CD4-positive, alpha-beta T cell treated with Interleukin-1 beta for 1 hour (primary cell): ENCODE results near the gene DCTN5.
"Not testable (repeated sequence)": the region's sequence is repeated elsewhere in the genome, so short reads cannot be mapped to it uniquely, and the experiment has no call there.

ENCODE experiments used
- DNase-seq, 2 donors: peaks; one replicate each; pipeline ENCODE4 v3.0.0-alpha.2; 2020 to 2022

DCTN5 gene

DNA sequence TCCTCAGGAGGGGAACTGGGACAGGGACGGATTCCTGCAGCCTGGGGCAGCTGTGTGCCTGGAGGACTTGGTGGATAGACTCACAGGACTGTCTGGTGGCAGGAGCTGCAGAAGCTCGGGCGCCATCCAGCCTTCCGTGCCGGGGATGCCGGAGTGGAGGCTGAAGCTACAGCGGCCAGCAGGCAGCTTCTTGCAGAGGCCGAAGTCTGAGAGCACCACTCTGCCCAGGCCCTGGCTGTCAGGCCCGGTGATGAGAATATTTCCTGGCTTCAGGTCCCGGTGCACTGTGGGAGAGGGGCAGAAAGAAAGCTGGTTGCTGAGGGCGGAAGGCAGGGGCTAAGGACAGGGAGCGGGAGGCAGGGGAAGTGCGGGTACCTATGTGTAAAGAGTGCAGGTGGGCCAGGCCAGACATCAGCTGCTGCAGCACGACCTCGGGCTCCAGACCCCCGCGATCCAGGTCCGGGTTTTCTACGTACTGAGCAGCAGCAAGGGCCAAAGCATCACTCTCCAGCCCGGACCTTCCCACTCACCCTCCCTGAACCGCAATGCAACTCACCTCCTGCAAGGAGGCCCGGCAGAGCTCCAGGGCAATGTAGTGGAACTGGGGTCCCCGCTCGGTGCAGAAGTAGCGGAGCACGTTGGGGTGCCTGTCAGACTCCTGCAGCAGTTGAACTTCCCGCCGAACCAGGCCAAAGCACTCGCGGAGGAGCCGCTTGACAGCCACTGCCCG, 53.5 kb downstream of the DCTN5 start:
- DNase-seq = no peak

DNA sequence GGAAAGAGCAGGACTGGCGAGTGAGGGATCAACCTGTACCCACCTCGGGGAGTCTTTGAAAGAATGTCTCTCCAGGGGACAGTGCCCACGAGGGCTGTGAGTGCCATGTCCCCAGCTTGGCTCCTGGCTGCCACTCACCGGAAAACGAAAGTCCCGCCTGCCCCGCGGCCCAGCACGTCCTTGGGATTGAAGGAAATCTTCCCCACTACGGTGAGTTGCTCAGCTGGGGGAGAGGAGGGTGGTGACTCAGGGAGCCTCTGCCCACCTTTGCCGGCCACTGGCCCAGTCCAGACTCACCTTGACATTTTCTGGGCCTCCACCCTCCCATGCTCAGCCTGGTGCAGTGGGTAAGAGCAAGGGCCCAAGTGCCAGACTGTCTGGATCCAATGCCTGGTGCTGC, 54.5 kb downstream of the DCTN5 start:
- DNase-seq = no peak

DNA sequence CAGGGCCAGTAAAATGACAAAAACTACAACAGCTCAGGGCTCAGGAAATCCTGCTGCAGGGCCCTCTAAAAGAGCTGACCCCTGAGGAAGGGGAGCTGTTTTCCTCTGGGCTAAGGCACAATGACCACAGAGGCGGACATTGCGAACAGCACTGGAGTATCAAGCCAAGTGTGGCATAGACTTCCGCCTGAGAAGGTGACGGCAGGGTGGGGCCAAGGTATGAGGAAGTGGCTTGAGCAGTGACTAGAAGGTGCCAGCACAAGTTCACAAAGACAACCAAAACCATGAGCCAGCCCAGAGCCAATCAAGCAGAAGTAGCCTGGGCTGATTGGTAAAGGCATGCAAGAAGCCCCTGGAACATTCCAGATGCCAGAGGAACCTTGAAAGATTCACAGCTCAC, 57.8 kb downstream of the DCTN5 start:
- peak; percentile 23 to 28 for DNase-seq

DNA sequence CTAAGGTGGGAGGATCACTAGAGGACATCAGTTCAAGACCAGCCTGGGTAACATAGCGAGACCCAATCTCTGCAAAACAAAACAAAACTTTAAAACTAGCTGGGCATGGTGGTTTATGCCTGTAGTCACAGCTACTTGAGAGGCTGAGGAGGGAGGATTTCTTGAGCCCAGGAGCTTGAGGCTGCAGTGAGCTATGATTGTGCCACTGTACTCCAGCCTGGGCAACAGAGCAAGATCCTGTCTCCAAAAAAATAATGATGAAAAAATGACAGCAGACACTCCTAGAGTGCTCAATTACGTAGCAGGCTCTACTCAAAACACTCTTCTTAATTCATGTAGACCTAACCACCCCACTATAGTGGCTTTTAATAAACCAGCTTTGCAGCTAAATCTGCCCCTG, 58.8 kb downstream of the DCTN5 start:
- DNase-seq = no peak

DNA sequence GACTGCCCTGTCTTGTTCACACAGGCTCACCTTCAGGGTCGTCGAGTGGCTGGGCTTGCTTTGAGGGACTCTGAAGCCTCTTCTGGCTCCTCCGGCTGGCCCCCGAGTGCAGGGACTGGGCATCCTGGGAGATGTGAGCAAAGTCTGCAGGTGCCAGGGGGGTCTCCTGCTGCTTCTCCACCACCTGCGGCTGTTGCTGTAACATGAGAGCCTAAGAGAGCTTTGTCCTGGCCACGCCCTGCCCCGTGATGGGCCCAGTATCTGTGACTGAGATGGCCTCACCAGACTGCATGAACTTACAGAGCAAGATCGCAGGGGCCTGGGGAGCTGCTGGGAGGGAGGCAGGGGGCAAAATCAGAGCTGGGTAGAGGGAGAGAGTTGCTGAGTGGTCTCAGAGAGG, 59.2 kb downstream of the DCTN5 start:
- DNase-seq = no peak

DNA sequence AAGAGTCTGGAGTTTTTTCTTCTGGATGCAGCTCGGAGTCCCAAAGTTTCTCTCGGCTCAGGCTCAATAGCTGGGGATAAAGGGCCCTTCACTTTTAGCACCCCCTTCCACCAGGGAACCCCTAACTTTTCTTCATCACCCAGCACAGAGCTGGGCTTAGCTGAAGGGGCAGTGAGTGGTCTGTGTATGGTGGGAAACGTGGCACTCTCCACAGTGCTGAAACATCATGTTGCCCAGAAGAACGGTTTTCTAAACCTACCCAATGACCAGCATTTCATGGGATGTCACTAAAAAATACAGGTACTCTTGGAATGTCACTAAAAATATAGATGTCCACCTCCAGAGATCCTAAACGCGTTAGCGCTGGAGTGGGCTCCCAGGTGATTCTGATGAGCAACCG, 59.8 kb downstream of the DCTN5 start:
- DNase-seq = no peak

DNA sequence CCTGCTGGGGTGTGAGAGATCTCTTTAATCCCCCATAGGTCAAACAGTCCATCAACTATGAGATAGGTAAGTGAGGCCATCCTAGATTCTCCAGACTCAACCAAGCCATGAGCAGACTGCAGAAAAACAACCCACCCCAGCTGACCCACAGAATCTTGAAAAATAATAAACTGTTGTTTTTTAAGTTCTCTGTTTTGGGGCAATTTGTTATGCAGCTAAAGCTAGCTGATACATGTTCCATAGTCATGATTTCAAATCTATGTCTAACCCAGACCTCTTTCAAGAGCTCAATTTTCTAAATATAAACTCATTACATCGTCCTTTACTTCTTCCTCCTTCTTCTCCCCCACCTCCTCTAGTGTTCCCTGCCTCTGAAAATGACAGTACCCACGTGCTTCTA, 61.7 kb downstream of the DCTN5 start:
- DNase-seq = no peak

DNA sequence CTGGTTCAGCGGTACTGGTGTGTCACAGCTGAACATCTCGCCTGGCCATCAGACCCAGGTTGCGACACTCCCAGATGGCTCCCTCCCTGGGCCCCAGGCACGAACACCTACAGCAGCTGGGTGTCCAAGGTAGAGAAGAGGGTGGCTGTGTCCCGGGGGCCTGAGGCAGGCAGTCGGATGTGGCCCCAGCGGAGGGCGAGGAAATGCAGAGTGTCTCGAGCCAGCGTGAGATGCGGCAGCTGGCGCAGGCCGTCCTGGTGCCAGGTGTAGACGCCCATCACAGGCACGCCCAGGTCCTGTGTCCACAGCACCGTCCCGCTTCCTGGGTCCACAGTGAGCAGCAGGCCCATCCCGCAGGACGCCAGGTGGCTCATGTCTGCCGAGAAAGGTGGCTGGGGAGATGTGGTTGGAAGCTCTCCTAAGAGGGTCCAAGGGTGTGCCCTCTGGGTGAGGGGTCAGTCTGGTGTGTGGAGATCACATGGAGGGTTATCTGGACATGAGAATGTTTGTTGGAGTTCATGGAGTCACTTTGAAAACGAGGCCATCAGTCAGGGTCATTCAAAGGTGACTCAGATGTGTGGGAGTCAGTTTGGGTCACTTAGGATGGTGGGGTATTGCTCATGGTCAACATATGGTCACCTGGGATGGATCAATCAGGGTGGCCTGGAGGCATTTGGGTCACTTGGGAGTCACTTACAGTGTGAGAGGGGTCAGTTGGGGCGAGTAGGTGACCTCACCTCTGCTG, 63.7 kb downstream of the DCTN5 start:
- DNase-seq = no peak

DNA sequence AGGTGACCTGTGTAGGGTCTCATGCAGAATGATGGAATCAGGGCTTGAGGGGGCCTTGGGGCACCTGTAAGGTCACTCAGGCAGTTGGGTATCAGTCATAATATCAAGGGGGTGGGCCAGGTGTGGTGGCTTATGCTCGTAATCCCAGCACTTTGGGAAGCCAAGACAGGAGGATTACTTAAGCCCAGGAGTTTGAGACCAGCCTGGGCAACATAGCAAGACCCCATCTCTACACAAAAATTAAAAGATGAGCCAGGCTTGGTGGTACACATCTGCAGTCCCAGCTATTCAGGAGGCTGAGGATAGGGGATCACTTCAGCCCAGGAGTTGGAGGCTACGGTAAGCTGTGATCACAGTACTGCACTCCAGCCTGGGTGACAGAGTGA, 64.2 kb downstream of the DCTN5 start:
- DNase-seq = no peak

DNA sequence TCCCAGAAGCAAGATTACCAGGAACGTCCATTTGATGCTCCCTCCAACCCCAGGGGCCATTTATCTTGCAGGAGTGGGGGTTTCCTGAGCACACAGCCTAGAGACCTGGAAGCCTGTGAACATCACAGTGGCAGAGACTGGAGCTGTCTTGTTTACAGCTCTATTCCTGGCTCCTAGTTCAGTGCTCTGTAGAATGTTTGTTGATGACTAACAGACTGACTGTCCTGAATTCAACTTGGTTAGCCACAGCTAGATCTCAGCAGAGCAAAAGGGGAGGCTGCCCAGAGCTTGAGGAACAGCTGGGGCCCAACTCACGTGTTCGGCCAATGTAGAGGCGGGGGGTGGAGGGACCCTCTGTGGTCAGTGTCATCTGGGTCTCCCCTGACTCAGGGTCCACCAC, 65.2 kb downstream of the DCTN5 start:
- DNase-seq = no peak

DNA sequence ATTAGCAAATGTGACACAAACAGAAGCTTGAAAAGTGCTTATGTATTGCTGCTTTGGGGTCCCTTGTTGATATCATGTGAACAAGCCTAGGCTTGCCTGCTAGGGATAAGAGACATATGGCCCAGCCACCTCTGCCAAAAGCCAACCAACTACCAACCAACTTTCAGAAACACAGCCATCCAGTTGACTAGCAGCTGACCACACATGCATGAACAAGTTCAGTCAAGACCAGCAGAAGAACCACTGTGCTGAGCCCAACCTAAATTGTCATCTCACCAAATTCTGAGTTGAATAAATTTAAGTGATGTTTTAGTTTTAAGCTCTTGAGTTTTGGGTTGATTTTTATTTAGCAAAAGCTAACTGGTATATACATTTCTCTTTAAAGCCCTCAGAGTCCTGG, 68.3 kb downstream of the DCTN5 start:
- no peak for DNase-seq

DNA sequence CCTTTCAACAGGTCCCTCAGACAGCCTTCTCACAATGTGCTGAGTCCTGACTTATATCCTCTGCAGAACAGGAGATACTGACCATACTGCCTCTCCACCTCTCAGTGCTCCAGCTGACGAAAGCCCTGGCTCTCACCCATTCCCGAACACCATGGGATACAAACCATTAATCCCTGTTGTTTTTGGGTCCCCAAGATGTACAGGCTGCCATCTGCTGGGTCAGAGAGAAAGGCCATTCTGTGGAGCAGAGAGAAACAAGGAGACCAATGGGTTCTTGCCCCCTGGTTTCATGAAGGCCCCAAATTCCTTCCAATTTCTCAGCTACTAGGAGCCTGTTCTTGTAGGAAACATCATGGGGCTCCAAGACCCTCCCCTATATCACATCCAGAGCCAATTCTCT, 68.7 kb downstream of the DCTN5 start:
- no peak for DNase-seq

DNA sequence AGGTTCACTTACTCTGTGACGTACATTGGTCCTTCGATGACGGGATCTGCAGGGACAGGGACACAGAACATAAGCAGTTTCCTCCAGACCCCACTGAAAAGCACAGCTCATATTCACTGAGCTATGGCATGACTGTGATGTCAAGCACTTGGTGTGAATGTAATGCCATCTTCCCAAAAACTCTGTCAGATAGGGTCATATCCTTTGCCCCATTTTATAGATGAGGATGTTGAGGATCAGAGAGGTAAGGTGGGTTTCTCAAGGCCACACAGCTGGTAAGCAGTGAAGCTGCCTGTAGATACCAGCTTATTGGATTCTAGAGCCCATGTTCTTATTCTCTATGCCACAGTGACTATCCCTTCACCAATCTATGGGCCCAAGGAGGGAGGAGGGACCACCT, 69.2 kb downstream of the DCTN5 start:
- no peak for DNase-seq

DNA sequence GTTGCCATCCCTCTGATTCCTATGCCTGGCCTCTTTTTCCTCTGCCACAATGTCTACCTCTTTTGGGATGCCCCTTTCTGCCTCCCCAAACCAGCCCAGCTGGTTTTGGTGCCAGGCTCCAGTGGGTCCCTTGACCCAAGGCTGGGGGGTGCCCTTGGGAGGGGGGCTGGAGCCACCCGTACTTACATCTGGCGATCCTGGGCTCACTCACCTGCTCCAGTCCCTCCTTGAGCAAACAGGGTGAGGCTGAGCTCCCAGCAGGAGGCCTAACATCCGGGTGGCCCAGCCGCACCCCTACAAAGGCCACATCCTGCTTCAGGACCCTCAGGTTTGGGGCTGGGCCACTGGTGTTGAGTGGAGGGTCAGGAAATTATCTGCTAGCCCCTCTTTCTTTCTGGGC, 70.5 kb downstream of the DCTN5 start:
- DNase-seq = no peak

DNA sequence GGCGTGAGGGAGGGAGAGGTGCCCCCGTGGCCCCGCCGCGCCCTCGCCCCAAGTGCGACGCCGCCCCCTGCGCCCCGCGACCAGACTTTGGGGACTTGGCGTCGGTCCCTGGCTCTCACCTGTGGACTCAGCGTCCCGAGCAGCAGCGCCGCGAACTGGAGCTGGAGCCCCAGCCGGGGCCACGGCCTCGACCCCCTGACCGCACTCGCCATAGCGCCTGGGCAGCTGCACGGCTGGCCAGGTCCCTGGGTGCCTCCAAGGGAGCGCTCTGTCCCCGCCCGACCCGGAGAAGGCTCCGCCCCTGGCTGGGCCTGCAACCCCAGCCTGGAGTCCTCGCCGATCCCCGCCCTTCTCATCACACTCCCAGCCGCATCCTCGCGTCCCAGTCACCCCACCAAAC, 71.7 kb downstream of the DCTN5 start, which contains the start of gene ERN2:
Gene ERN2 (minus strand): TSS at position 247 of the 400 bp plus-strand sequence. CDS start 35 bp downstream, at position 212.
- no peak for DNase-seq

DNA sequence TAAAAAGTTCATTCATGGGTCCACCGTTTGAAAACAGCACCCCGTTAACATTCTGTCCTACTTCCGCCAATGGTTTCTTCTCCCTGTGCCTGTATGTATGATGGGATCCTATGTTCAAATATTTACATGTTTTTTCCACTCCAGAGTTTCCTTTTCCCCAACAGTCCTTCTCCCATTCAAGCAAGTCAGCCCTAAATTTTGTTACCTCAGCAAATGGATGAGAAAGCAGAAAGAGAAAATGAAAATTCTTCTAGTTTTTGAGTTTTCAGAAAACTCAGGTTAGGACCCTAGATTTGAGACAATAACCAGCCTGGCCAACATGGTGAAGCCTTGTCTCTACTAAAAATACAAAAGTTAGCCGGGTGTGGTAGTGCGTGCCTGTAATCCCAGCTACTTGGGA, 75.2 kb downstream of the DCTN5 start:
- no peak for DNase-seq

DNA sequence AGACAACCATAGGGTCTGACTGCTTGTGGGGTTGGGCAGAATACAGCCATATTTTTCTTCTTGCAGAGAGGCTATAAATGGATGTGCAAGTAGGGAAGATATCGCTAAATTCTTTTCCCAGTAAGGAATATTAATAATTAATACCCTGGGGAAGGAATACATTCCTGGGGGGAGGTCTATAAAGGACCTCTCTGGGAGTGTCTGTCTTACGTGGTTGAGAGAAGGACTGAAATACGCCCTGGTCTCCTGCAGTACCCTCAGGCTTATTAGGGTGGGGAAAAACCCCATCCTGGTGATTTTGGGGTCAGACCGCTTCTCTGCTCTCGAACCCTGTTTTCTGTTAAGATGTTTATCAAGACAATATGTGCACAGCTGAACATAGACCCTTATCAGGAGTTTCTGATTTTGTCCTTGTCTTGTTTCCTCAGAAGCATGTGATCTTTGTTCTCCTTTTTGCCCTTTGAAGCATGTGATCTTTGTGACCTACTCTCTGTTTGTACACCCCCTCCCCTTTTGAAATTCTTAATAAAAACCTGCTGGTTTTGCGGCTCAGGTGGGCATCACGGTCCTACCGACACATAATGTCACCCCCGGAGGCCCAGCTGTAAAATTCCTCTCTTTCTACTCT, 81.5 kb downstream of the DCTN5 start:
- DNase-seq = not testable (repeated sequence)

DNA sequence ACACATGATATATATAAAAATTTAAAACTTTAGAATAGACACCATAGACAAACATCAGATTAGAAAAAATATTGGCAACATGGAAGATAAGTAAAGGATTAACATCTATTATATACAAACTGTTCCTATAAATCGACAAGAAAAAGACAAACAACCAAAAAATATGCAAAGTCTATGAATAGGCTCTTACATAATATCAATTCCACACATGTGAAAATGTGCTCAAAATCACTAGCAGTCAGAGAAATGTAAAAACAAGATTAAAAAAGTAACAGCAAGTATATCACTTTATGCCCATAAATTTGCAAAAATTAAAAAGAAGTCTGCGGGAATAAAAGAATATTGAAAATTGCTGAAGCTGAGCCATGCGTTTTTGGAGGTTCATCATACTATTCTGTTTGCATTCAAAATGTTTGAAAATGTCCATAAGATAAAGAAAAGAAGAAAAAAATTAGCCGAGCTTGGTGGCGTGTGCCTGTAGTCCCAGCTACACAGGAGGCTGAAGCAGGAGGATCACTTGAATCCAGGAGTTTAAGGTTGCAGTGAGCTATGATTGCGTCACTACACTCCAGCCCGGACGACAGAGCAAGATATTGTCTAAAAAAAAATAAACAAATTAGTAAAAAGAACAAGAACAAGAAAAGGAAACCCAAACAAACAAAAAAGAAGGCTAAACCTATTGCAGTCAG, 83.0 kb downstream of the DCTN5 start:
- no peak for DNase-seq

DNA sequence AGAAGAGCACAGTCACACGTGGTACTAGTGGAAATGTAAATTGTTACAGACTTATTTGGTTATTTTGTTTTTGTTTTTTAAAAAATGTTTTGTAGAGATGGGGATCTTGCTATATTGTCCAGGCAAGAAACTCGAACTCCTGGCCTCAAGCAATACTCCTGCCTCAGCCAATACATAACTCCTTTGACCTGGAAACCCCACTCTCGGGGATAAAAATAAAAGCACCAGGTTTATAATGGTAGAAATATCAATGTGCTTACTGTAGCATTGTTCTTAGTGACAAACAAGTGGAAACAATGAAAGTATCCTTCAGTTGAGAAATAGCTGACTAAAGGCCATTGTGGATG, 83.5 kb downstream of the DCTN5 start:
- DNase-seq = no peak

DNA sequence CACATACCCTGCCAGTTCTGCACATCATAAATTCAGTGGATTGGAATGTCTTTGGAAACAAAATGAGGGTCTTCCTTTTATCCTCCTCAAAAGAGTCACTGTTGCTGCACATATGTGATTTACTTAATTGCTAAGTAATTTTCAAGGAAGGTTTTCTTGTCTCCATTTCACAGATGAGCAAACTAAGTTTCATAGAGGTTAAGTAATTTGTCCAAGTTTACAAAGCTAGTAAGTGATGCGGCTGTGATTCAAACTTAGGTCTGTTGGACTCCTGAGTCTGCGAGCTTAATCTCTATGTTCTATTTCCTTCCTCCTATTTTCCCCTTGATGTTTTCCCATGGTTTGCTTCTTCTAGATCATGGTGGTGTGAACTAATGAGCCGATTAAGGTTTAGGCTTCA, 85.4 kb downstream of the DCTN5 start:
- DNase-seq = no peak
